K562 (cell line): ENCODE measurements around the gene KLHL35. TPM values are rescaled to one million over a fixed set of nuclear protein-coding genes. Genes with fewer than 3 reads are reported as not detected.

Experiments
- ARID3A ChIP-seq: IDR thresholded peaks from 2 replicates; pipeline ENCODE4 v1.6.1; 2012; ENCODE audit warnings: low read depth, low read length, improper control_type of control experiment, borderline replicate concordance
- ATF7 ChIP-seq: fragments of 450-650 bp; IDR thresholded peaks from 2 replicates; pipeline ENCODE4 v1.7.1; 2014; ENCODE audit warnings: mild to moderate bottlenecking, moderate library complexity
- CREB1 ChIP-seq, 2 experiments: sonication (generic) in 1 of 2; formaldehyde crosslinking in 1 of 2; IDR thresholded peaks; 2 replicates each; pipeline versions ENCODE4 v1.6.1 to v1.8.0; 2012 to 2022; ENCODE audit warnings: inconsistent platforms in 1 of 2, mild to moderate bottlenecking in 1 of 2, missing genetic modification reagents in 1 of 2, moderate library complexity in 1 of 2
- DIDO1 ChIP-seq: fragments of 450-650 bp; IDR thresholded peaks from 2 replicates; pipeline ENCODE4 v1.6.1; 2016; ENCODE audit warnings: low read depth, missing biosample characterization, missing genetic modification characterization
- DPF2 ChIP-seq: fragments of 450-650 bp; IDR thresholded peaks from 2 replicates; pipeline ENCODE4 v1.6.1; 2016
- ESRRA ChIP-seq: fragments of 450-650 bp; IDR thresholded peaks from 2 replicates; pipeline ENCODE4 v1.6.1; 2014; ENCODE audit warnings: low read depth, mild to moderate bottlenecking, moderate library complexity, borderline replicate concordance
- GABPB1 ChIP-seq: sonication (generic); formaldehyde crosslinking; IDR thresholded peaks from 2 replicates; pipeline ENCODE4 v1.8.0; 2022; ENCODE audit warnings: mild to moderate bottlenecking, missing genetic modification reagents
- HLTF ChIP-seq: fragments of 450-650 bp; IDR thresholded peaks from 2 replicates; pipeline ENCODE4 v1.6.1; 2016
- L3MBTL2 ChIP-seq: fragments of 450-650 bp; IDR thresholded peaks from 2 replicates; pipeline ENCODE4 v1.6.1; 2016; ENCODE audit warnings: mild to moderate bottlenecking, moderate library complexity
- MIER1 ChIP-seq: fragments of 450-650 bp; IDR thresholded peaks from 2 replicates; pipeline ENCODE4 v1.6.1; 2016; ENCODE audit warnings: antibody characterized with exemption, mild to moderate bottlenecking, low read depth
- NCOA1 ChIP-seq: fragments of 450-650 bp; IDR thresholded peaks from 2 replicates; pipeline ENCODE4 v1.6.1; 2016; ENCODE audit warnings: low read depth
- NCOA4 ChIP-seq: fragments of 450-650 bp; IDR thresholded peaks from 2 replicates; pipeline ENCODE4 v1.6.1; 2018; ENCODE audit warnings: mild to moderate bottlenecking; ENCODE audit not compliant: partially characterized antibody
- NFIC ChIP-seq: fragments of 450-650 bp; IDR thresholded peaks from 2 replicates; pipeline ENCODE4 v1.6.1; 2017; ENCODE audit warnings: mild to moderate bottlenecking, inconsistent platforms
- NR2C1 ChIP-seq, 2 experiments: fragments of 450-650 bp; IDR thresholded peaks; 2 replicates each; pipeline ENCODE4 v1.6.1; 2017; ENCODE audit warnings: mild to moderate bottlenecking in 2 of 2, antibody characterized with exemption in 1 of 2, inconsistent platforms in 1 of 2, missing compliant biosample characterization in 1 of 2, missing genetic modification characterization in 1 of 2
- PTBP1 ChIP-seq: fragments of 200-400 bp; formaldehyde crosslinking; IDR thresholded peaks from 2 replicates; pipeline ENCODE4 v1.6.1; 2017; ENCODE audit warnings: low read depth, low read length
- ZBTB7A ChIP-seq: IDR thresholded peaks from 2 replicates; pipeline ENCODE4 v1.6.1; 2011; ENCODE audit warnings: low read depth, mild to moderate bottlenecking, low read length, moderate library complexity, borderline replicate concordance; ENCODE audit not compliant: control insufficient read depth
- ZNF318 ChIP-seq, 2 experiments: fragments of 450-650 bp; IDR thresholded peaks; 2 replicates each; pipeline ENCODE4 v1.6.1; 2016; ENCODE audit warnings: mild to moderate bottlenecking in 2 of 2, borderline replicate concordance in 1 of 2, low read depth in 1 of 2, moderate library complexity in 1 of 2
- ZNF445 ChIP-seq: fragments of 250-450 bp; sonication (Bioruptor Pico); IDR thresholded peaks from 2 replicates; pipeline ENCODE4 v1.4.0; 2020; ENCODE audit warnings: low read depth, mild to moderate bottlenecking, moderate library complexity
- polyA plus RNA-seq, 8 experiments: library from polyadenylated mRNA; depleted of rRNA in 4 of 8; stranded (reverse) in 5 of 8; unstranded in 3 of 8; fragments of >200 nt; fragmentation: Nextera tagmentation in 2 of 8; fragmentation: Illumina TruSeq in 1 of 8; extraction: Ambion mirVana in 2 of 8; extraction: Trizol in 1 of 8; gene quantifications; 2 replicates each; pipeline versions ENCODE4 v1.2.1 to v1.2.3, GENCODE V29; 2011 to 2014; ENCODE audit warnings: inconsistent platforms in 1 of 8, missing spikeins in 1 of 8
- total RNA-seq, 7 experiments: library from RNA; depleted of rRNA in 6 of 7; stranded (reverse); fragments of >200 nt in 6 of 7; fragmentation: Illumina TruSeq in 2 of 7; extraction: Trizol in 2 of 7; gene quantifications; 2 replicates each; pipeline versions ENCODE4 v1.2.1 to v1.2.3, GENCODE V29; 2011 to 2021; ENCODE audit warnings: low replicate concordance in 1 of 7

KLHL35 gene
- total and polyA plus RNA-seq, 9 of the 15 experiments (the other 6 are each of a cell fraction or from before 2014, with no cell fraction given) = not detected

GRCh38 chr11:75468534-75469340 is 35.7 kb upstream of the KLHL35 start (continued):
- TF ChIP-seq GABPB1 (peak; percentile 62), ZBTB7A (peak; percentile 50; the same call in 1 of the 2 replicates), PTBP1 (peak; percentile 56; the same call in 1 of the 2 replicates), ZNF318 (IDR thresholded peaks at IDR 0.05; ENCODE audit: borderline replicate concordance in 1 of 2, low read depth in 1 of 2) (0 out of 4 replicates have a peak, but pooled peaks of 1 of the 2 experiments have one; percentile 13), CREB1 (IDR thresholded peaks at IDR 0.05) (peak; percentile 88), CREB1 (CRISPR knock-in tag; IDR thresholded peaks at IDR 0.05) (peak; percentile 60), ZNF445 (CRISPR knock-in tag) (no peak), DPF2 (peak; percentile 27; the same call in 1 of the 2 replicates), NFIC (peak; percentile 79), ARID3A (no peak), NR2C1 (IDR thresholded peaks at IDR 0.05) (peak; percentile 83), NR2C1 (tag; IDR thresholded peaks at IDR 0.05) (peak; percentile 88), ESRRA (peak; percentile 85), MIER1 (no peak), NCOA4 (no peak), DIDO1 (no peak), ATF7 (peak; percentile 97), NCOA1 (no peak), L3MBTL2 (peak; percentile 46; the same call in 1 of the 2 replicates), HLTF (no peak)
